GM21367 (cell line): ENCODE data around the gene CLDN34.

Source experiments
- ATAC-seq: cut with Tn5 transposase; IDR thresholded peaks from one replicate; pipeline ENCODE4 v1.9.1; 2021; ENCODE audit not compliant: unreplicated experiment

The CLDN34 gene, protein sequence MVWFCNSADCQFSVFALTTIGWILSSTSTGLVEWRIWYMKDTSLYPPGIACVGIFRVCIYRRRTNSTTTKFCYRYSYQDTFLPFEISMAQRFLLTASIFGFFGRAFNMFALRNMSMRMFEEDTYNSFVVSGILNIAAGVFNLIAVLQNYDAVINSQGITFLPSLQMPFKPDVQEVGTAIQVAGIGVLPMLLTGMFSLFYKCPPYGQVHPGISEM

DNA sequence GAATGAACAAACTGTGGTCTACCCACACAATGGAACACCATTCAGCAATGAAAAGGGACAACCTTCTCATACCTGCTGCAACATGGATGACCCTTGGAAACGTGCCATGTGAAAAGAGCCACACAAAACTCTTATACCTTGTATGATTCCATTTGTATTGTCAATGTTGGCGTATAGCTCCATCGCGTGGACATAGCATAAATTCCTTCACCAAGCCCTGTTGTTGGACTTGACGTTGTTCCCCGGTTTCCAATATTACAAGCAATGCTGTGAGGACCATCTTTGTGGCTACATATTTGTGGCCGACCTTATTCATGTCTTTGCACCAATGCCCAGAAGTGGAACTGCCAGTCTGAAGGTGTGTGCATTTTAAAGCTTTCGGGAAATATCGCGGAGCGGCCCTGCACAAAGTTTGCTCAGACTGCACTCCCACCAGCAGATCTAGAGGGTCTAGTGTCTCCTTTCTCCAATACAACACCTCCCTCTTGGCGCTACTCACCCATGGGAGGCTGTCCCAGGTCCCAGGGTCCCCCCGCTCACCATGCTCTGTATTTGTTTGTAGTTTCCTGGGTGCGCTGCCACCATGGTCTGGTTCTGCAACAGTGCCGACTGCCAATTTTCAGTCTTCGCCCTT lies at the start of gene CLDN34:
Gene CLDN34 (plus strand): TSS at position 584 of the 634 bp plus-strand sequence. CDS start 0 bp downstream, at position 584.
- no peak for ATAC-seq

DNA sequence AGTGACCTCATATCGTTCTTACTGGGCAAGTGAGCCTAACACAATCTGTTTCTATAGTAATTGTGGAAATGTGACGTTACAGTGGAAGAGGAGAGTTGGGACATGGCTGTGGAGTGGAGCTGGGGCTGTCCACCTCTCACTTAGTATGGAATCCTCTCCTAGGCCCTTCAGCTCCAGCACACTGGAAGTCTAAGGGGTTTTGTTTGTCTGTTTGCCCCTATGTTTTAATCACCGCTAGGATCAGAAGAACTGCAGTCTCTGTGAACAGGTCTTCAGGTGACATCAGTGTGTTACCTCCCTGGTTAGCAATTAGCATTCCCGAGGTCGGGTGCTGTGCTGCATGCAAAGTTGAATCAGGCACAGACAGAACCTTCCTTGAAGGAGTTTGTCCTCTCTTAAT lies 49.3 kb upstream of the CLDN34 start:
- ATAC-seq, result no peak

GRCh38 chrX:9919632-9920172 lies 47.5 kb upstream of the CLDN34 start:
- ATAC-seq, result no peak

DNA sequence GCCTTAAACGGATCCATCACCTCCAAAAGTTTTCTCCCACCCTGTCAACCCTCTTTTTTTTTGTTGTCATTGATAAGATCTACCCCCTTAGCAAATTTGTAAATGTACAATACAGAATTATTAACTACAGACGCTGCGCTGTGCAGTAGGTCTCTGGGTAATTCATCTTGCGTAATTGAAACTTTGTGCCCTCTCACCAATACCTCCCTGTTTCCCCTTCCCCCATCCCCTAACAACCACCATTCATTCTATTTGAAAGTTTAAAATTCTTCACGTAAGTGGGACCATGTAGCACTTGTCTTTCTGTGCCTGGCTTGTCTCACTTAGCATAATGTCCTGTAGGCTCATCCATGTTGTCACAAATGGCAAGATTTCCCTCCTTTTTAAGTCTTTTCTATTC lies 45.8 kb upstream of the CLDN34 start:
- ATAC-seq, result no peak

DNA sequence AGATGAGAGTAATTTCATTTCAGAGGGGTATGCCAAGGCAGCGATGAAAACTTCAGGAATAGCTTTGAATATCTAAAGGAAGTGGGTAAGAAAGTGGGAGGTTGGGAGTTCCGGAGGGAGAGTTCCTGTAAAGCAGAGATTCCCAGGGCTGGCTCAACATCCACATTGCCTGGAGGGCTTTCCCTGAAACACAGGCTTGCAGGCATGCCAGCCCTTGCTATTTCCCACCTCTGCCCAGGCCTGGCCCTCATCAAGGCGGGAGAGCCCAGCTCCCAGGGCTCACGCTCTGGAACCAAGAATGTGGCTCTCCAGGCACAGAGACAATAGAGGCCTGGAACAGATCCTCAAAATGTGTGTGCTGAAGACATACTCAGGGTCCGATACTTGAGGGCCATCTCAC lies 43.8 kb upstream of the CLDN34 start:
- ATAC-seq, result no peak

DNA sequence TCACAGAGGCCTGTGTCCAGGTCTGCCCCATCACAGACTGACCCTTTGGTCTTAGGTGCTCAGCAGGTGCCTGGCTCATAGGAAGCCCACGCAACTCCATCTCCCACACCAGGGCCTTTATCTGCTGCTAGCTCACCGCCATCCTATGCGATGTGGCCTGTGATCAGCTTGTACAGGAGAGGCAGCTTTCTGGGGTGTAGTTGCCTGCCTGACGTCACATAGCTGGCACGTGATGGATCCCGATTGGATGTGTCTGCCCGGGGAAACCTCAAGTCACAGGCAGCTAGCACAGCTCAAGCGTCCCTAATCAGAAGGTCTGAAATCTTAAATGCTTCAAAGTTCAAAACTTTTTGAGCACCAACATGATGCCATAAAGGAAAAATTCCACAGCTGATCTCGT lies 41.2 kb upstream of the CLDN34 start:
- ATAC-seq, result no peak

DNA sequence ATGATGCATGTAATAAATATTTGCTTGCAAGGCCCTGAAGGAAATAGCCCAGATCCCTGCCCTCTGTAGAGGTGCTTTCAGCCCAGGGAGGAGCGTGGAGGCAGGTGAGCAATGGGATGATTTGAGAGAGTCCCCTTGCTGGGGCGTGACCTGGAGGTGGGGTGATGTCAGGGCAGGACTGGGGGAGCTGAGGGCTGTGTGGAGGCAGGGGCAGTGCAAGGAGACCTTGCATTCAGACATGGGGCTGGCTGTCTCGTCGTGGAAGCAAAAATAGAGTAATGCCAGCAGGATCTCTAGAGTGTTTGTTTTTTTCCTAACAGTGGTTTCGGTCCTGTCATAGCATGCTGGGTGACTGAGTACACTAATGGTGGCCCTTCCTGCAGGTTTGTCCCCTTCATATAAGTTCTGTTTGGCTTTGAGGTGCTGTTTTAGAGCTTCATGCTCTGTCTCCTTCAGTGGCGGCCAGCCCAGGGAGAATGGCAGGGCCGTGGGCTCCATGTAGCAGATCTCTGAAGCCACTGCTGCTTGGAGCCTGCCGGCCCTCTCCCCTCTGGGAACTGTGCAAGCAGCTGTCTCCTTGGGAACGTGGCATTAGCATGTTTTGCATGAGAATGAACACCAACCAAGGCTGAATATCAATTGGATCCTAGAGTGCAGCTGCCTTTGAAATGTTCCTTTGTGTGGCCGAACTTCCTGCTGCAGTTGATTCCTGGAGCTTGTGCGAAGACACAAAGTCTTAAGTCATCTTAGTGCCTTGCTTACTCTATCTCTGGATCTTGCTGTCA lies 39.3 kb upstream of the CLDN34 start:
- no peak for ATAC-seq

DNA sequence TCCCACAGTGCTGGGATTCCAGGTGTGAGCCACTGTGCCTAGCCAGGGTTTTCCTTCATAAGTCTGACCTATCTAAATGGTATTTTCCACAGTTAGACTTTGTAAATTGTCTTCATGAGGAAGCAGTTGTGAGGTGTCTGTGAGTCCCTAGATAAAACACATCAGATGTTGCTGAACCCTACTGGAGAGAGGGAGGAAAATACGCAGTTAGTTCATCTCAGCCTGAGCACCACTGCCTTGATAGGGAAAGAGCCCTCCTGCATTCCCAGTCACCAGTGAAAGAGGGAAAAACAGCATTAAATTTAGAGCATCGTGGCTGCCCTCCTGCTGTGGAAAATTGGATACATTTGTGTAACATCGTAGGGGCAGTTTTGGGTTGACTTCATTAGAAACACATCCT lies 31.7 kb upstream of the CLDN34 start:
- ATAC-seq, result no peak

DNA sequence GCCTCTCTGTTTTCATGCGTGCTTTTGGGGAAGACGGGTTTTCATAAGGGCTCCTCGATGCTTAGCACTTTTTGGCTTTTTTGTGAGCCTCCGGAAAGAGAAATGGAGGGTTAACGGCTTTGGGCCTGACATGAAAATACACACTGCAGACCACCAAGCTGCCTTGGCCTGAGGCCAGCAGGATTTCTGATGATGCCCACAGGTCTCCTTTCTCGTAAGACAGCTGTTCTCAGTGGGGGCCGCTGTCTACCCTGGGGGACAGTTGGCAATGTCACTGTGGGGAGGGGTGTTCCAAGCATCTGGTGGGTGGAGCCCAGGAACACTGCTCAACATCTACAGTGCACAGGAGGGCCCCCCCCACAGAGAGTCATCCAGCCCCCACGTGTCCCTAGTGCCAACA lies 29.4 kb upstream of the CLDN34 start:
- no peak for ATAC-seq

GRCh38 chrX:9938516-9938915 lies 28.6 kb upstream of the CLDN34 start:
- ATAC-seq, result no peak

- no peak for ATAC-seq
These were observed 26.7 kb upstream of the CLDN34 start for GRCh38 chrX:9940421-9940820.

GRCh38 chrX:9942086-9942485 lies 25.1 kb upstream of the CLDN34 start:
- ATAC-seq, result peak; percentile 92

DNA sequence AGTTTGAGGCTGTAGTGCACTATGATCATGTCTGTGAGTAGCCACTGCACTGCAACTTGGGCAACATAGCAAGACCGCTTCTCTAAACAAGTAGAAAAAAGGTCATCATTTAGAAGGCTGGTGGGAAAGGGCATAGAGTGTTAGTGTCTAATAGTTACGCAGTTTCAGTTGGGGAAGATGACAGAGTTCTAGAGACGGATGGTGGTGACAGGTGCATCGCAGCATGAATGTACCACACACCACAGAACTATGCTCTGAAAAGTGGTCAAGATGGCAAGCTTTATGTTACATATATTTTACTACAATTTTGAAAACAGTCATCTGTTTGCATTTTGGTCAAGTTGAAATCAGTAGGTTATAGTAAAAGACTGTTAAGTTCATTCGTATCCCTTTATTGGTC lies 23.7 kb upstream of the CLDN34 start:
- no peak for ATAC-seq

DNA sequence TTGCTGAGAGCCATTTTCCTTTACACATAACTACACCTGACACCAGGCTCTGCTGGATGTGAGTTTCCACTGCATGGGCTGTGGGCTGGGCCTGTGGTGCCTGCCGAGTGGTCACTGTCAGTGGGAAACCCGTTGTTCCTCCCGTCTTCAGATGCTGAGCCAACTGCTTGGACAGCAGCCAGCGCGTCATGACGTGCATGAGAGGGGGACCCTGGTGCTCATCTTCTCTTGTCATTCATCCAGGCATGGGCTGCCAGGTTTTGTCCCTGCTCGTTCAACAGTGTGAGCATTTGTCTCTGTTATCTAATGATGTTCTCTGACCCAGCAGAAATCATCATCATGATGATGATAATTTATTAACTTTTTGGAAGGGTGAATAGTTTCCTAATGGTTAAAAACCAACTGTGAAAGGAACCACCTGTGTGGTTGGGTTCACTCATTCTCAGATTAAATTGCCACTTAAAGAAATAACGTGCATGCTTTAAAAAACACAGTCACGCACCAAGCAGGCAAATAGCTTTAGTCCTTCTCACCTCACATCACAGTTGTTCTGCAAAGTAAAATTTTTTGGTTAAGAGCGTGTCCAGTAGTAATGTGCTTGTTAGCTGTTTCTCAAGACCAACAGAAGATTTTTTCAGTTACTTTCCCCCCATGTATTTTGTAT lies 19.9 kb upstream of the CLDN34 start:
- ATAC-seq, result no peak

- no peak for ATAC-seq
These were observed 18.8 kb upstream of the CLDN34 start for GRCh38 chrX:9948406-9948805.

GRCh38 chrX:9952300-9952699 lies 14.9 kb upstream of the CLDN34 start:
- no peak for ATAC-seq

DNA sequence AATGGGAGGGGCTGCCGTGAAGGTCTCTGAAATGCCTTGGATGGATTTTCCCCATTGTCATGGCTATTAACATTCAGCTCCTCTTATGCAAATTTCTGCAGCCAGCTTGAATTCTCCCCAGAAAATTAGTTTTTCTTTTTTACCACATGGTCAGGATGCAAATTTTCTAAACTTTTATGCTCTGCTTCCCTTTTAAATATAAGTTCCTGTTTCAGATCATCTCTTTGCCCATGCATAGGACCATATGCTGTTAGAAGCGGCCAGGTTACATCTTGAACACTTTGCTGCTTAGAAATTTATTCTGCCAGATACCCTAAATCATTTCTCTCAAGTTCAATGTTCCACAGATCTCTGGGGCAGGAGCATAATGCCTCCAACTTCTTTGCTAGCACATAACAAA lies 13.8 kb upstream of the CLDN34 start:
- no peak for ATAC-seq

GRCh38 chrX:9955506-9955905 lies 11.7 kb upstream of the CLDN34 start:
- no peak for ATAC-seq

- no peak for ATAC-seq
These were observed 9.4 kb upstream of the CLDN34 start for GRCh38 chrX:9957743-9958142.

DNA sequence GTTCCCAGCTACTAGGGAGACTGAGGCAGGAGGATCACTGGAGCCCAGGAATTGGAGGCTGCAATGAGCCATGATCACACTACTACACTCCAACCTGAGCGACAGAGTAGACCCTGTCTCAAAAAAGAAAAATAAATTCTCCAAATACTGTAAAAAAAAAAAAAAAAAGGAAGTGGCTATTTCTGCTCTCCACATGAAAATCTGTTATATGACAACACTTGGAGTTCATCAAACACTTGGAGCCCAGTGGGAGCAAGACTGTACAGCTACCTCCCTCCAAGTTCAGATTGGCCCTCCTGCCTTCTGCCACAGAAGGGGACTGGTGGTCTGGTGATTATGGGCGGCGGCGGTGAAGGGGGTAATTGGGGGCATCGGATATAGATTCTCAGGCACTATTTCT lies 9.0 kb upstream of the CLDN34 start:
- ATAC-seq, result no peak

GRCh38 chrX:9961750-9962149 lies 5.4 kb upstream of the CLDN34 start:
- no peak for ATAC-seq
